Measurements from ENCODE around the gene DNAH8. TPM values are rescaled to one million over a fixed set of nuclear protein-coding genes. Genes with fewer than 3 reads are reported as not detected.

Gene DNAH8
- total RNA-seq, 1 donor from 2014 or later = 0.05 TPM

- no peak for DNase-seq (ENCODE audit: low read depth, low spot score)
- Mint-ChIP-seq H3K36me3 (ENCODE audit: low read depth) (no peaks in the 10 kb centered on the region), H3K9me3 (no peaks in the 10 kb centered on the region), H3K27ac (ENCODE audit: unreplicated experiment) (no peak overlapping the region), H3K4me1 (no peaks in the 10 kb centered on the region), H3K4me3 (no peak overlapping the region), H3K27me3 (ENCODE audit: low read depth) (peaks cover 2% of the 10 kb centered on the region)
- TF ChIP-seq CTCF (conservative IDR thresholded peaks at IDR 0.05) = no peak
These were observed 61.4 kb downstream of the DNAH8 start for GRCh38 chr6:38776515-38776914.

- Mint-ChIP-seq H3K4me1 (no peaks in the 10 kb centered on the region), H3K4me3 (no peak overlapping the region), H3K9me3 (no peaks in the 10 kb centered on the region), H3K27me3 (ENCODE audit: low read depth) (peaks cover 2% of the 10 kb centered on the region), H3K36me3 (ENCODE audit: low read depth) (no peaks in the 10 kb centered on the region), H3K27ac (ENCODE audit: unreplicated experiment) (no peak overlapping the region)
- TF ChIP-seq CTCF (conservative IDR thresholded peaks at IDR 0.05) = no peak
- DNase-seq (ENCODE audit: low read depth, low spot score) = no peak
These were observed 64.4 kb downstream of the DNAH8 start for GRCh38 chr6:38779310-38780062.

GRCh38 chr6:38782616-38783015 lies 67.5 kb downstream of the DNAH8 start:
- no peaks in the 10 kb centered on the region for H3K9me3 Mint-ChIP-seq
- no peak for DNase-seq (ENCODE audit: low read depth, low spot score)
- no peak overlapping the region for H3K4me3 Mint-ChIP-seq
- no peaks in the 10 kb centered on the region for H3K36me3 Mint-ChIP-seq (ENCODE audit: low read depth)
- no peak for TF ChIP-seq CTCF (conservative IDR thresholded peaks at IDR 0.05)
- H3K4me1 Mint-ChIP-seq = no peaks in the 10 kb centered on the region
- H3K27me3 Mint-ChIP-seq (ENCODE audit: low read depth) = peaks cover 2% of the 10 kb centered on the region
- no peak overlapping the region for H3K27ac Mint-ChIP-seq (ENCODE audit: unreplicated experiment)

GRCh38 chr6:38783443-38784228 lies 68.5 kb downstream of the DNAH8 start:
- no peak for DNase-seq (ENCODE audit: low read depth, low spot score)
- no peak overlapping the region for H3K27ac Mint-ChIP-seq (ENCODE audit: unreplicated experiment)
- H3K9me3 Mint-ChIP-seq = no peaks in the 10 kb centered on the region
- peaks cover 2% of the 10 kb centered on the region for H3K27me3 Mint-ChIP-seq (ENCODE audit: low read depth)
- no peaks in the 10 kb centered on the region for H3K36me3 Mint-ChIP-seq (ENCODE audit: low read depth)
- no peak overlapping the region for H3K4me3 Mint-ChIP-seq
- no peak for TF ChIP-seq CTCF (conservative IDR thresholded peaks at IDR 0.05)
- no peaks in the 10 kb centered on the region for H3K4me1 Mint-ChIP-seq

- no peaks in the 10 kb centered on the region for H3K36me3 Mint-ChIP-seq (ENCODE audit: low read depth)
- no peaks in the 10 kb centered on the region for H3K9me3 Mint-ChIP-seq
- peaks cover 2% of the 10 kb centered on the region for H3K27me3 Mint-ChIP-seq (ENCODE audit: low read depth)
- DNase-seq (ENCODE audit: low read depth, low spot score) = no peak
- no peak overlapping the region for H3K27ac Mint-ChIP-seq (ENCODE audit: unreplicated experiment)
- no peaks in the 10 kb centered on the region for H3K4me1 Mint-ChIP-seq
- TF ChIP-seq CTCF (conservative IDR thresholded peaks at IDR 0.05) = no peak
- H3K4me3 Mint-ChIP-seq = no peak overlapping the region
These were observed 69.6 kb downstream of the DNAH8 start for GRCh38 chr6:38784506-38785235.
